Endothelial cell of umbilical vein (primary cell): Measurements from ENCODE around the gene THSD7A. TPM values are rescaled to one million over a fixed set of nuclear protein-coding genes. Genes with fewer than 3 reads are reported as not detected.

Source experiments
- BruUV-seq: library from RNA; stranded (reverse); fragments of 400-500 nt; replicated peaks from 2 replicates; lab custom pipeline; 2021; lab: Mats Ljungman, UMichigan
- CTCF ChIA-PET: fragments of 300-600, 350-600 bp; sonication (Branson Sonifier 250); formaldehyde crosslinking; loops from one replicate; lab custom pipeline; 2021; ENCODE audit warnings: antibody characterized with exemption, inconsistent platforms; lab: Charles Lee
- POLR2A ChIA-PET: fragments of 300-600, 350-600 bp; sonication (Branson Sonifier 250); formaldehyde crosslinking; loops from one replicate; lab custom pipeline; 2021; ENCODE audit warnings: antibody characterized with exemption, inconsistent platforms; lab: Charles Lee
- DNase-seq: peaks from one replicate; pipeline ENCODE4 v3.0.0-alpha.2; 2011; ENCODE audit warnings: low read depth, low spot score
- FAIRE-seq: peaks from 2 replicates; lab custom pipeline; 2011; peaks lifted over from hg19 to GRCh38; lab: Jason Lieb, UNC
- H2AFZ ChIP-seq: 2 replicates; pipeline ENCODE4 v1.6.0; 2012; ENCODE audit warnings: low read depth, low read length, control low read depth, inconsistent platforms
- H3K27ac ChIP-seq: 2 replicates; pipeline ENCODE4 v1.5.1; 2011; ENCODE audit warnings: low read depth, mild to moderate bottlenecking, control low read depth, low read length, moderate library complexity; ENCODE audit not compliant: insufficient read depth
- H3K27me3 ChIP-seq, 2 experiments: 2 replicates each; pipeline versions ENCODE4 v1.6.0 to v1.6.1; 2011; ENCODE audit warnings: low read length in 2 of 2, mixed read lengths in 1 of 2; ENCODE audit not compliant: control insufficient read depth in 2 of 2, insufficient read depth in 2 of 2
- H3K36me3 ChIP-seq, 2 experiments: 2 replicates in 1 of 2; 3 replicates in 1 of 2; pipeline ENCODE4 v1.5.1; 2011; ENCODE audit warnings: low read length in 2 of 2, mild to moderate bottlenecking in 1 of 2, moderate library complexity in 1 of 2; ENCODE audit not compliant: control insufficient read depth in 2 of 2, insufficient read depth in 2 of 2; ENCODE audit errors: extremely low read depth in 1 of 2
- H3K4me1 ChIP-seq: 3 replicates; pipeline ENCODE4 v1.5.1; 2011; ENCODE audit warnings: mild to moderate bottlenecking, low read length; ENCODE audit not compliant: control insufficient read depth, insufficient read depth; ENCODE audit errors: extremely low read depth
- H3K4me2 ChIP-seq: 2 replicates; pipeline ENCODE4 v1.6.1; 2011; ENCODE audit warnings: low read length, control low read depth, mixed read lengths; ENCODE audit not compliant: insufficient read depth
- H3K4me3 ChIP-seq, 3 experiments: fragments of 200-600 bp in 1 of 3; sonication (generic), shearing (Covaris generic) in 1 of 3; replicated peaks in 1 of 3; 2 replicates each; pipeline ENCODE4 v1.5.1; 2011 to 2016; ENCODE audit warnings: control low read depth in 3 of 3, low read length in 3 of 3, mild to moderate bottlenecking in 2 of 3, inconsistent platforms in 1 of 3, low read depth in 1 of 3, moderate library complexity in 1 of 3; ENCODE audit not compliant: insufficient read depth in 1 of 3
- H3K79me2 ChIP-seq: 2 replicates; pipeline ENCODE4 v1.6.0; 2012; ENCODE audit warnings: low read length, inconsistent platforms; ENCODE audit not compliant: control insufficient read depth, insufficient read depth
- H3K9ac ChIP-seq: replicated peaks from 2 replicates; pipeline ENCODE3; 2011; ENCODE audit warnings: low read length, control low read depth; ENCODE audit not compliant: insufficient read depth; ENCODE audit errors: extremely low read depth
- H3K9me1 ChIP-seq: replicated peaks from 3 replicates; pipeline ENCODE4 v1.6.0; 2011; ENCODE audit warnings: mild to moderate bottlenecking, low read length; ENCODE audit not compliant: control insufficient read depth, insufficient read depth; ENCODE audit errors: extremely low read depth
- H3K9me3 ChIP-seq: replicated peaks from 2 replicates; pipeline ENCODE4 v1.5.1; 2012; ENCODE audit warnings: low read length, inconsistent platforms; ENCODE audit not compliant: control insufficient read depth, insufficient read depth
- H4K20me1 ChIP-seq: replicated peaks from 2 replicates; pipeline ENCODE3; 2011; ENCODE audit warnings: mild to moderate bottlenecking, low read length; ENCODE audit not compliant: control insufficient read depth, insufficient read depth; ENCODE audit errors: extremely low read depth
- CTCF ChIP-seq, 2 donors: IDR thresholded peaks; 1 replicate in 1 of 2; 2 replicates in 1 of 2; pipeline ENCODE4 v1.5.1; 2011; ENCODE audit warnings: low read length in 2 of 2, mild to moderate bottlenecking in 2 of 2, moderate library complexity in 2 of 2, control low read depth in 1 of 2, inconsistent platforms in 1 of 2, low read depth in 1 of 2; ENCODE audit not compliant: insufficient read depth in 1 of 2; ENCODE audit errors: extremely low read depth in 1 of 2
- EZH2 ChIP-seq: IDR thresholded peaks from 2 replicates; pipeline ENCODE4 v1.6.1; 2012; ENCODE audit warnings: borderline replicate concordance, low read depth, mild to moderate bottlenecking, moderate library complexity, low read length, inconsistent platforms; ENCODE audit not compliant: severe bottlenecking
- FOS ChIP-seq: IDR thresholded peaks from 2 replicates; pipeline ENCODE4 v1.6.1; 2011; ENCODE audit warnings: mild to moderate bottlenecking, low read length, moderate library complexity, borderline replicate concordance; ENCODE audit not compliant: insufficient read depth
- GATA2 ChIP-seq: IDR thresholded peaks from 2 replicates; pipeline ENCODE4 v1.7.0; 2011; ENCODE audit warnings: low read depth, mild to moderate bottlenecking, moderate library complexity, mixed read lengths, low read length; ENCODE audit not compliant: insufficient read length, insufficient read depth
- JUN ChIP-seq: IDR thresholded peaks from 2 replicates; pipeline ENCODE4 v1.6.1; 2011; ENCODE audit warnings: borderline replicate concordance, low read depth; ENCODE audit not compliant: insufficient read length, insufficient read depth
- MAX ChIP-seq: IDR thresholded peaks from 2 replicates; pipeline ENCODE4 v1.6.1; 2011; ENCODE audit not compliant: insufficient read depth, insufficient read length
- MYC ChIP-seq: IDR thresholded peaks from one replicate; pipeline ENCODE4 v1.6.1; 2011; ENCODE audit warnings: mild to moderate bottlenecking, low read depth, low read length
- POLR2A ChIP-seq: IDR thresholded peaks from 2 replicates; pipeline ENCODE4 v1.6.1; 2012; ENCODE audit warnings: low read depth, mild to moderate bottlenecking, control low read depth, low read length
- POLR2AphosphoS5 ChIP-seq: IDR thresholded peaks from 2 replicates; pipeline ENCODE4 v1.6.1; 2012; ENCODE audit warnings: low read depth, mild to moderate bottlenecking, control low read depth, low read length, moderate library complexity; ENCODE audit not compliant: insufficient read depth
- dilution Hi-C: fragments of 300-500 bp; cut with MboI; formaldehyde crosslinking; loops from one replicate; pipeline ENCODE4 v1.15.0; 2019; ENCODE audit warnings: low sequenced_read_pairs; ENCODE audit not compliant: extremely low pct_ligation_motif_present
- intact Hi-C: fragments of 100-400 bp; cut with micrococcal nuclease; formaldehyde crosslinking; loops from one replicate; pipeline ENCODE4 v1.10.0; 2022
- polyA plus RNA-seq, 4 experiments: library from polyadenylated mRNA; depleted of rRNA in 3 of 4; stranded (reverse) in 3 of 4; unstranded in 1 of 4; fragments of >200 nt; gene quantifications; 2 replicates each; pipeline versions ENCODE4 v1.2.1 to v1.2.3, GENCODE V29; 2011 to 2012; ENCODE audit warnings: missing spikeins in 1 of 4
- total RNA-seq: library from RNA; stranded (reverse); gene quantifications from 2 replicates; pipeline ENCODE4 v1.2.3, GENCODE V29; 2021

The THSD7A gene
- total and polyA plus RNA-seq, 2 donors (not counting 3 experiments of a cell fraction or from before 2014, with no cell fraction given), result 3.3 to 12.7 TPM

GRCh38 chr7:11336432-11336831 is 495.6 kb downstream of the THSD7A start:
- intact Hi-C loops, result no loop called here
- Histone ChIP-seq H3K9ac (no peak overlapping the region), H3K9me1 (no peaks in the 10 kb centered on the region), H3K36me3 (no peaks in the 10 kb centered on the region), H3K4me3 (no peak overlapping the region), H3K4me2 (no peak overlapping the region), H4K20me1 (no peaks in the 10 kb centered on the region), H3K4me1 (no peaks in the 10 kb centered on the region), H3K79me2 (no peaks in the 10 kb centered on the region), H3K27ac (no peak overlapping the region), H3K9me3 (no peaks in the 10 kb centered on the region), H3K27me3 (no peaks in the 10 kb centered on the region), H2AFZ (no peak overlapping the region)
- dilution Hi-C loops, result no loop called here
- DNase-seq (no peak), FAIRE-seq (no peak)
- BruUV-seq, result no TSS peak
- ChIA-PET CTCF (no interaction called here), POLR2A (no interaction called here)
- TF ChIP-seq EZH2 (no peak), MAX (no peak), POLR2A (no peak)

- BruUV-seq, result no TSS peak
- H3K9me1 ChIP-seq, result no peaks in the 10 kb centered on the region
- intact Hi-C loops, result no loop called here
- no peak for FAIRE-seq
- no peak overlapping the region for H3K9ac ChIP-seq
- ChIA-PET POLR2A (no interaction called here), CTCF (no interaction called here)
- no peaks in the 10 kb centered on the region for H3K36me3 ChIP-seq
- H3K4me2 ChIP-seq, result no peak overlapping the region
- no peak overlapping the region for H3K4me3 ChIP-seq
- no peaks in the 10 kb centered on the region for H3K9me3 ChIP-seq
- H4K20me1 ChIP-seq, result no peaks in the 10 kb centered on the region
- H3K27ac ChIP-seq, result no peak overlapping the region
- no peaks in the 10 kb centered on the region for H3K79me2 ChIP-seq
- dilution Hi-C loops, result no loop called here
- H3K4me1 ChIP-seq, result no peaks in the 10 kb centered on the region
- TF ChIP-seq GATA2 (no peak), EZH2 (no peak), MYC (no peak), POLR2AphosphoS5 (no peak), POLR2A (no peak), CTCF (IDR thresholded peaks at IDR 0.05; ENCODE audit: extremely low read depth in 1 of 2, insufficient read depth in 1 of 2, low read depth in 1 of 2, low read length in 2 of 2) (no peak), JUN (no peak), FOS (no peak), MAX (no peak)
- H3K27me3 ChIP-seq, result no peaks in the 10 kb centered on the region
- no peak overlapping the region for H2AFZ ChIP-seq
- no peak for DNase-seq
These were observed 496.1 kb downstream of the THSD7A start for GRCh38 chr7:11335947-11336346.
